Measurements from ENCODE around the gene SPDYE6. TPM values are rescaled to one million over a fixed set of nuclear protein-coding genes. Genes with fewer than 3 reads are reported as not detected.
A peak's percentile ranks its signal among the peaks of the same experiment; 100 is the strongest.

SPDYE6 gene
- total and polyA plus RNA-seq, 10 of the 15 experiments (the other 5 are each of a cell fraction or from before 2014, with no cell fraction given): 0.05 to 2.3 (median 1.00) TPM; not detected in 6

DNA sequence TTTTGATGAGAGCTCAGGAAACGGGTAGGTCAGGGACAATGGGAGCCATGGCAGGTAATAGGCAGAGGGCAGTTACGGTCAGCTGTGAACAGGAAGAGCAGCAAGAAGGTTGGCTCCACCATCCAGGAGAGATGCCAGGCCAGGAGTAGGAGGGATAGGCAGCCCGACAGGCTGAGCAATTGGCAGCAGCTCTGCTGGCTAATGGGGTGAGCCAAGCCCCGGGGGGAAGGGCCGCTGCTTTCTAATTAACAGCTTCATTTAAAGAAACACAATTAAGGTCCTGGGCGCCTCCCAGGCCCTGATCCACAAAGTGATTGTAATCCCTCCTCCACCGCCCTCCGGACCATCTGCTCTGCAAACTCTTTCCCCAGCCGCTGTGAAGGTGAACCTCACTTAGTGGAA is 45.8 kb downstream of the SPDYE6 start:
- ChIA-PET RAD21 (ENCODE audit: unreplicated experiment) (no interaction called here), SMC1A (ENCODE audit: uncharacterized antibody, unreplicated experiment) (interaction anchor here (0.6 to 2.3 kb wide), 5 partner anchors 12 to 134 kb away, joined by 3 to 6 read pairs (median 3); no protein-coding TSS in a partner anchor), CTCF (interaction anchor here (0.6 kb wide), 1 partner anchor 133 kb away, joined by 3 read pairs; no protein-coding TSS in a partner anchor), POLR2A (interaction anchor here (0.5 to 1.1 kb wide), 2 partner anchors 53 to 288 kb away, joined by 3 read pairs; no protein-coding TSS in a partner anchor)
- no peaks in the 10 kb centered on the region for H4K20me1 ChIP-seq (ENCODE audit: control insufficient read depth, insufficient read depth)
- ATAC-seq: no peak
- in situ Hi-C loops (cut with MboI) (no loop called here), intact Hi-C loops (cut with micrococcal nuclease; ENCODE audit: unreplicated experiment) (no loop called here)
- no peak overlapping the region for H3K4me3 ChIP-seq
- no peak overlapping the region; the same call in 1 of the 2 replicates for H3K27ac ChIP-seq (ENCODE audit: control insufficient read depth, insufficient read depth)
- H3K9ac ChIP-seq (ENCODE audit: control insufficient read depth, insufficient read depth, low read length): no peak overlapping the region
- DNase-seq (ENCODE audit: low read depth, low spot score): no peak
- 99% methylated on average over 9 of the region's 9 CpGs for WGBS (ENCODE audit: insufficient coverage, insufficient replicate concordance, low lambda C conversion rate, missing lambda C conversion rate)
- H3K79me2 ChIP-seq (ENCODE audit: control insufficient read depth, insufficient read depth, low read length): peaks cover 14% of the 10 kb centered on the region
- H3K9me3 ChIP-seq (replicated peaks; ENCODE audit: control insufficient read depth, insufficient read depth, low read length): no peaks in the 10 kb centered on the region; the same call in 2 of the 3 replicates
- no peaks in the 10 kb centered on the region for H3K27me3 ChIP-seq (replicated peaks in 1 of 2; ENCODE audit: control insufficient read depth in 2 of 2, insufficient read depth in 2 of 2, low read length in 1 of 2)
- peaks cover 20 to 24% of the 10 kb centered on the region in 2 experiments for H3K36me3 ChIP-seq (ENCODE audit: control insufficient read depth in 2 of 2, insufficient read depth in 2 of 2, low read length in 1 of 2)
- no peak overlapping the region for H3K4me2 ChIP-seq (ENCODE audit: control insufficient read depth, insufficient read depth)
- peaks cover 42% of the 10 kb centered on the region for H3K4me1 ChIP-seq (ENCODE audit: control insufficient read depth, insufficient read depth, low read length)
- FAIRE-seq: no peak
- TF ChIP-seq NRF1 (conservative IDR thresholded peaks at IDR 0.05; ENCODE audit: low read depth, low read length) (no peak), RAD21 (IDR thresholded peaks at IDR 0.05; ENCODE audit: insufficient read depth, low read depth, low read length) (no peak), SIN3A (IDR thresholded peaks at IDR 0.05; ENCODE audit: low read depth, low read length) (no peak), YY1 (IDR thresholded peaks at IDR 0.05; ENCODE audit: low read depth, low read length) (no peak), RELA (IDR thresholded peaks at IDR 0.05; ENCODE audit: borderline replicate concordance, partially characterized antibody) (no peak), POLR2A (IDR thresholded peaks at IDR 0.05; ENCODE audit: low read depth, low read length) (0 out of 2 replicates have a peak, but pooled peaks have one; percentile 26)
- TF ChIP-seq, protein P1, sequence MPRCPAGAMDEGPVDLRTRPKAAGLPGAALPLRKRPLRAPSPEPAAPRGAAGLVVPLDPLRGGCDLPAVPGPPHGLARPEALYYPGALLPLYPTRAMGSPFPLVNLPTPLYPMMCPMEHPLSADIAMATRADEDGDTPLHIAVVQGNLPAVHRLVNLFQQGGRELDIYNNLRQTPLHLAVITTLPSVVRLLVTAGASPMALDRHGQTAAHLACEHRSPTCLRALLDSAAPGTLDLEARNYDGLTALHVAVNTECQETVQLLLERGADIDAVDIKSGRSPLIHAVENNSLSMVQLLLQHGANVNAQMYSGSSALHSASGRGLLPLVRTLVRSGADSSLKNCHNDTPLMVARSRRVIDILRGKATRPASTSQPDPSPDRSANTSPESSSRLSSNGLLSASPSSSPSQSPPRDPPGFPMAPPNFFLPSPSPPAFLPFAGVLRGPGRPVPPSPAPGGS (IDR thresholded peaks at IDR 0.05; ENCODE audit: borderline replicate concordance, insufficient read depth, low read depth, low read length, poor library complexity, severe bottlenecking): no peak
- TF ChIP-seq, protein P2, sequence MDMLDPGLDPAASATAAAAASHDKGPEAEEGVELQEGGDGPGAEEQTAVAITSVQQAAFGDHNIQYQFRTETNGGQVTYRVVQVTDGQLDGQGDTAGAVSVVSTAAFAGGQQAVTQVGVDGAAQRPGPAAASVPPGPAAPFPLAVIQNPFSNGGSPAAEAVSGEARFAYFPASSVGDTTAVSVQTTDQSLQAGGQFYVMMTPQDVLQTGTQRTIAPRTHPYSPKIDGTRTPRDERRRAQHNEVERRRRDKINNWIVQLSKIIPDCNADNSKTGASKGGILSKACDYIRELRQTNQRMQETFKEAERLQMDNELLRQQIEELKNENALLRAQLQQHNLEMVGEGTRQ (IDR thresholded peaks at IDR 0.05; ENCODE audit: borderline replicate concordance, low read depth, low read length): no peak
- no TSS peak for BruUV-seq (replicated peaks)
- no peak overlapping the region for H2AFZ ChIP-seq (ENCODE audit: control insufficient read depth, low read depth, low read length)

Measured in GM12878 (cell line).